ENCODE results near the gene NEDD9.
A peak's percentile ranks its signal among the peaks of the same experiment; 100 is the strongest.

DNA sequence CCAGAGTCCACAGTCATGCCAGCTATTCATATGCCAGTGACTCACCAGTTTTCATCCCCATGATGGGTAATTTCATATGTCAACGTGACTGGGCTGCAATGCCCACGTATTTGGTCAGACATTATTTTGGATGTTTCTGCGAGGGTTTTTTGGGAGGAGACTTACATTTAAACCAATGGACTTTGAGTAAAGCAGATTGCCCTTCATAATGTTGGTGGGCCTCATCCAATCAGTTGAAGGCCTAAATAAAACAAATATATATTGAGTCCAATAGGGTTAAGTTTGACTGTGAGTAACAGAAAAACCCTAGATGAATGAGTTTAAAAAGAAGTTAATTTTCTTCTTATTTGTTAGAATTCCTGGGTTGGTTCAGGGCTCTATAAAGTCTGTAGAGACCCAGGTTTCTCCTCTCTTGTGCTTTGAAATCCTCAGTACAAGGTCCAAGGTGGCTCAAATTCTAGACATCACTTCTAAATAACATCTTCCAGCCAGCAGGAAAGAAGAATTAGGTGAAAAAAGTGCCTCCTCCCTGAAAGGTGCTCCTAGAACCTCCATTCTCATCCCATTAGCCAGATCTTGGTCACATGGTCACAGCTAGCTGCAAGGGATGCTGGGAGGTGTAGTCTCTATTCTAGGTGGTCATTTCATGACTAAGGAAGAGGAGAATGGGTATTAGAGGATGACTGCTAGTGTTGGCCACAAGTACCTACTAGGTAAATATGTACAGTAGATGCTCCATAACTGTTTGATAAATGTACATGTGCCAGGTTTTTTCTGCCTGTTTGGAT is 16.7 kb upstream of the NEDD9 start:
- TF ChIP-seq, protein P1, sequence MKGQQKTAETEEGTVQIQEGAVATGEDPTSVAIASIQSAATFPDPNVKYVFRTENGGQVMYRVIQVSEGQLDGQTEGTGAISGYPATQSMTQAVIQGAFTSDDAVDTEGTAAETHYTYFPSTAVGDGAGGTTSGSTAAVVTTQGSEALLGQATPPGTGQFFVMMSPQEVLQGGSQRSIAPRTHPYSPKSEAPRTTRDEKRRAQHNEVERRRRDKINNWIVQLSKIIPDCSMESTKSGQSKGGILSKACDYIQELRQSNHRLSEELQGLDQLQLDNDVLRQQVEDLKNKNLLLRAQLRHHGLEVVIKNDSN (IDR thresholded peaks at IDR 0.05) = peak; percentile 86
- no peak for TF ChIP-seq EGR1 (IDR thresholded peaks at IDR 0.05)

All from Ishikawa (cell line).